Measurements from ENCODE around the gene CGB5.
"Not testable (repeated sequence)": the region's sequence is repeated elsewhere in the genome, so short reads cannot be mapped to it uniquely, and the experiment has no call there.

Gene CGB5

DNA sequence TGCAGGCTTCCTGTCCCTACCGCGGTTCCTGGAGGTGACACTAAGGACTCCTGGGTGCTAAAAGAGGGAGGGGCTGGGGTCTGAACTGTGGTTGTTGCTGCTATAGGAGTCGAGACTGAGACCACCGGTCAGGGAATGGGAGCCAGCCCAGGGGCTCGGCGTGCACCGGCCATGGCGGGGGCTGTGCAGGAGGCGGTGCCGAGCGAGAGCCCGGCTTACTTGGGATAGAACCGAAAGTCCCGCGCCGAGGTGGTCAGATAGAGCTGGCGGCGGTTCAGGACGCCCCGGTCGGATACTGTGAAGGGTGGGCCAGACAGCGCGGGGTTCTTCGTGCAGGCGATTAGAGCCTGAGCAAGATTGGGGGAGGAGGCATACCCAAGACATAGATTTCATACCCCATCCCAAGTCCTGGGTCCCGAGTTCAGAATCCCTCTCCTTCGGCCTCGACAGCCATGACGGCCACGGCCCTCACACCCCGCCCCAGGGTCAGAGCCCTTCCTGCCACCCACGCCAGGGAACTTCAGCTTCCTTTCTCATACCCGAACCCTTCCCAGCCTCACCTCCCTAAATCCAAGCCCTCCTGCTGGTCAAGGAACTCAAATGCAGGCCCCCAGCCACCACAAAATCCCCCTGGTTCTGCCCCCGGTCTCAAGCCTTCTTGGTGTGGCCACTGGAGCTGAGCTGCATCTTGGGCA lies 13.4 kb downstream of the CGB5 start:
- not testable (repeated sequence) for DNase-seq (ENCODE audit: low read depth, low spot score)

DNA sequence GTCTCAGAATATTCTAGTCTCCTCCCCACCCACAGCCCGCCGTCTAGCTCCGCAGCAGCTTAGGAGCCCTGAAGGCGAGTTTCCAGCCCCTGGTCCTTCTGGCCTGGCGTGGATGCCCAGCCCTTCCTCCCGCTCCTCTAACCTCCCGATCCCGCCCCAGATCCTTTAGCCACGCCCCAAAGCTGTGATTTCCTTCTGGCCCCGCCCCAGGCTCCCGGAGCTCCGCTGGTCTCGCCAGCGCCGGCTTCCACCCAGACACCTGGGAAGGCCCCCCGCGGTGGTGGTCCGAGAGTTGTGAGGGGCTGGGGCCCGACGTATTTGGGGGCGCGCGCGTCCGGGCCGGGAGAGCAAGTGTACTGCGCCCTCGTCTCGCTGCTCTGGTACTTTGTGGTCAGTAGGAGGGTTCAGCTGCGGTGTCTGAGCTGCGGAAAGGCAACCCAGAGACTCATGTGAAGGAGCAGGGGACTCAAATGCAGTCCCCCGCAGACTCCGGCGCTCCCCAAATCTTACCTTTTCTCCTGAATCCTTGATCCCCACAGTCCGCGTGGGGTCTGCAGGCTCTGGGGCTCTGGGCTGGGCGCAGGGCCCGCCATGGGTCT lies 14.1 kb downstream of the CGB5 start, which contains the start of gene CGB7:
TSS of gene CGB7 (minus strand) at position 114 of the 599 bp plus-strand sequence. CDS start 2,374 bp downstream, outside the sequence.
- DNase-seq (ENCODE audit: low read depth, low spot score) = no peak

DNA sequence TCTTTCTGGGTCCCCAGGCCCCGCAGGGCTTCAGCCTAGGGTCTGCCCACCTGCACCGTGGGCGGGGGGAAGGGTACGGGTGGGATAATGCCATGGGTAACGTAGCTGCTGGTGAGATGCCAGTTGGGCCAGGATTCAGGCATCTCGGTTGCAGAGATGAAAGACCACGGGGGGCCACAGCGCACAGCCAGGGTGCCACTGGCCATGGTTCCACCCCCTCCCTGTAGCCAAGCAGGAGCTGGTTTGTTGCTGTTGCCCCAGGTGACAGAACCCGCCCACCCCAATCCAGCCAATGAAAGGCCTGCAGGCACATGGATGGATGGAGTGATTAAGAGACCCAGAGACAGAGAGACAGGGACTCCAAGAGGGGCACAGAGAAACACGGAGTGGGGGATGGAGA lies 14.9 kb downstream of the CGB5 start:
- DNase-seq (ENCODE audit: low read depth, low spot score) = no peak

DNA sequence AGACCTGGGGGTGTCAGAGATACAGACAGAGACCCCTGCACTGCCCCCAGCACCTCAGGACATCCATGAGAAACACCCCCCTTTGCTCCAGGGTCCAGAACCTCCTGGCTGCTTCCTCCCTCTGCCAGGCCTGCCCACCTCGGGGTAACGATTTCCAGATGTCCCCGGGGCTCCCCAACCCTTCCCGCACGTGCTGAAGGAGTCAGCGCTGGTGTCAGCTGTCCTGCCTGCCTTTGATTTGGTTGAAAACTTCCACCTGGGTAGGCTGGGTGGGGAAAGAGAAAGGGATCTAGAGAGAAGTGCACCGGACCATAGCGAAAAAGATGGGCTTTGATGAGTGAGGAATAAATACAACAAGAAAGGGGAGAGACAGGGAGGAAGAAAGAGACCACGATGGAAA lies 15.4 kb downstream of the CGB5 start:
- DNase-seq (ENCODE audit: low read depth, low spot score) = no peak

DNA sequence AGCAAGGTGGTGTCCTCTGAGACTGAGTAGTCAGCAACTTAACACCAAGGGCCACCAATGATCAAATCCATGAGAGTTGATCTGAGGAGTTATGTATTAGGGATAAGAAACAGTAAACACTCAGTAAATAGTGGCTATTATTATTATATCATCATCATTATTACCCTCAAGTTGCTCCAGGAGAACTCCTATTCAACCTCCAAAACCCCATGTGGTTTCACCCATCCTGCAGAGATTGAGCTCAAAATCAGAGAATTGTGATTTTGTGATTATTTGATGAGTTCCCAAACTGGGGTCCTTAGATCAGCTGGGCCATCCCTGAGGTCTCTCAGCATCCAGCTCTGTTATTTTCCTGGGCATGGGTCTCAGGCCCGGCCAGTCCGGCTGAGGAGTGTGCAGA lies 17.4 kb downstream of the CGB5 start:
- DNase-seq (ENCODE audit: low read depth, low spot score) = no peak

DNA sequence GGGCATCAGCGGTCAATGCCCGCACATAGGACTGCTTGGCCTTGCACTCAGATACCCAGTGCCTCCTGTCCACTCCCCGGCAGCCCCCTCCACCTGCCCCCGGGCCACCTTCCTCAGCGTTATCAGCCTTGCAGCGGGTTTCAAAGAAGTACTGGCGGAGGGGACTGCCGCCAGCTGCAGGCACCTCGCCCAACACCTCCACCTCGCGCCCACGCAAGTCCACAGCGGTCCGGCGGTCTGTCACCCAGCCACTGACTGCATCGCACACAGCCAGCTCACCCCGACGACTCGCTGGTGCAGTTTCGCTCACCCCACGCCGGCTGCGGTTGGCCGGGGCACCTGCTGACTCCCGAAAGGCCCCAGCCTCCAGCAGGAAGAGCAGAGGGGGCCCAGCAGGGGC lies 17.8 kb downstream of the CGB5 start:
- DNase-seq (ENCODE audit: low read depth, low spot score) = no peak

DNA sequence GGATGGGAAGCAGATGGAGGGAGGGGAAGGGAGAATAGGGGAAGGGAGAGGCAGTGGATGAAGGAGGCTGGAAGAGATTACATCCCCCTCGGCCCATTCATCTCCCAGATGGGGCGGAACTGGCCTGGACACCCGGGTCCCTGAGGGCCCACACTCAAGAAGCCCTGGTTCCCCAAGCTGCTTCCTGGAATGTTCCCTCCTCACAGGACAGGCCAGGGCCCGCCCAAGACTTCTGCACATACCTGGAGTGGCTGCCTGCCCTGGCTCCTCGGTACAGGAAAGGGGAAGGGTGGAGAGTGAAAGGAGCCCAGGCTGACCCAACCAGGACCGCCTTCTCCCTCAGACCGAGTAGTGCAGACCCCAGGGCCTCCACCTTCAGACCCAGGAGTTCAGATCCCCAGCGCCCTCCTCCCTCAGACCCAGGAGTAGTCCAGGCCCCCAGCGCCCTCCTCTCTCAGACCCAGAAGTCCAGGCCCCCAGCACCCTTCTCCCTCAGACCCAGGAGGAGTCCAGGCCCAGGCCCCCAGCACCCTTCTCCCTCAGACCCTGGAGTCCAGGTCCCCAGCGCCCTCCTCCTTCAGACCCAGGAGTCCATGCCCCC lies 20.5 kb downstream of the CGB5 start:
- no peak for DNase-seq (ENCODE audit: low read depth, low spot score)

DNA sequence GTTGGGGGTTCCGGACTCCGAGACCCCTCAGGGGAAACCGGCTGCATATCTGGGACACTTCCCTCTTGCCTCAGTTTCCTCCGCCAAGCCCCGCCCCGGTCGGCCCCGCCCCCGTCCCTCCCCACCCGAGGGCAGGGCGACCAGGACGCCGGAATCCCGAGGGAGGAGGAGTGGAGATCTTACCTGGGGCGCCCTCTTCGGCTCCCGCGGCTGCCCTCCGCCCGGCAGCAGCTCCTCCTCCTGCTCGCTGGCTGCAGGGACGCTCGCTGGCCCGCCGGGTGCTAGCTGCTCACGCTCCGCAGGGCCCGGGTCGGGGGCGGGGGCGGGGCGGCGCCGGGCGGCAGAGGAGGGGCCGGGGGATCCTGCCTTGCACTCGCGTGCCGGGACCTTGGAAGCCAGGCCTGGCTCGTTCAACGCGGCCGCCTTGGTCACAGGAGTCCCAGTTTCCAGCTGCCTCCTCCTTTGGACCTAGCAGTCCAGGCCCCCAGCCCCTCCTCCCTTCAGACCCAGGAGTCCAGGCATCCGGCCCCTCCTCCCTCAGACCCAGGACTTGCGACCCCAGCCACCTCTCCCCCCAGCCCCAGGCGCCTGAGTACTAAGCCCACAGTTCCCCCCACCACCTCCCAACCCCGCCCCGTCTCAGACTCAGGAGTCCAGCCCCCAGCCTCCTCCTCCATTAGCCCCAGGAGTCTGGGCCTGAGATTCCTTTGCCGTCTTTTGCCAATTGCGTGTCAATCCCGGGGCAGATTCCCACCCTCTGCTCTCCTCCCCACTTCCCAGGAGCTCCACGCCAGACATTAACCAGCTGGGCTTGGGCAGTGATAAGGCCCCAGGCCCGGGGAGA lies 21.3 kb downstream of the CGB5 start, which contains the start of gene NTF4:
TSS of gene NTF4 (minus strand) at position 51 of the 844 bp plus-strand sequence. CDS start 2,821 bp downstream, outside the sequence.
- DNase-seq (ENCODE audit: low read depth, low spot score) = no peak

DNA sequence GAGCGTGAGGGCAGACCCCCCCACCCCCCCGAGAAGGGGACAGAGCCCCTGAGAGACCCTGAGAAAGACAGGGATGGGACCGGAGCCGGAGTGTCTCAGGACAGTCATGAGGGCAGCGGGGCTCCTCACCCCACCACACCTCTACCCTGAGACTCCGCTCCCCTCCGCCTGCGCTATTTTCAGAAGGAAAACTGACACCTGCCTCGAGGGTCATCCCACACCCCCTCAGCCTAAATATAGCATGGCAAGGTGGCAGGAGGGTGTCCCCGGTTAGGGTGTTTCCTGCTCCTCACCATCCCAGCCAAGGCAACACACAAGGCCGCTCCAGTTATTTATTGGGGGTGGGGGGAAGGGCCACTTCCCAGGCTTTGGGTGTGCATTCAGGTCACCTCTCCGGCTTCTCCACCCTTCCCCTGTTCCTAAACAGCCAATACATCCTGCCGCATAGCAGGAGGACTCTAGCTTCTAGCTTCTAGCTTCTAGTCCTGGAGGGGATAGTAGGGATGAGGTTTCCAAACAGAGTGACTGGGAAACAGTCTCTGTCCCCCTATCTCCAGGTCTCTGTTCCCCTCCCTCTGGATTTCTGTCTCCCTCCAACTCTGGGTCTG lies 22.4 kb downstream of the CGB5 start:
- no peak for DNase-seq (ENCODE audit: low read depth, low spot score)

DNA sequence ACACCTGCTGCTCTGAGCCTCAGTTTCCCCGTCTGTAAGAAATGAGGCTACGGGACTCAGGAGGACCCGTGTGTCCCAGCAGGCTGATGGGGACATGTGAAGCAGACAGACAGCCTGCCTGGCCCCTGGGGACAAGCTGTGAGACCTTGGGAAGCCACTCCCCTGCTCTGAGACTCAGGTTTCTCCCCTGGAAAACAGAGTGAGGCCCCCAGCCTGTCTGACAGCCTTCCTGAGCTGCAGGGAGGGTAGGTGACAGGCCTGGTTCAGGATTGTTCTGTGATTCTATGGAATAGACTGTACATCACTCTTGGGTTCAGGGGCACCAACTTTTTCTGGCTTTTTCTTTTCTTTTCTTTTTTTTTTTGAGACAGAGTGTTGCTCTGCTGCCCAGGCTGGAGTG lies 23.9 kb downstream of the CGB5 start:
- no peak for DNase-seq (ENCODE audit: low read depth, low spot score)

DNA sequence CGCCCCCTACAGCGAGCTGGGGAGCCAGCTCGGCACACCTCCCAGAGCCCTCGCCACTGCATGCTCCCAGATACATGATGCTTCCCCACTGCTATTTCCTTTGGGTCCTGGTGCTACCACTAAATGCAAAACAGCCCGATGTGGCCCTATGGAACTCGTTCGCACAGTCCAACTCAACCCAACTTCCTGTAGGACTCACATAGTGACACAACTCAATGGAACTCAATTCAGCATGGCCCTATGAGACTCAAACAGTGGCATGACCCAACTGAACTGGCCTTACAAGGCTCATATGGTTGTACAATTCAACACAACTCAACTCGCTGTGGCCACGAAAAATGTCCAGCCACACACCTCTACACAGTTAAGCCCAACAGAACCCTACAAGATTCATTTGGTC lies 25.4 kb downstream of the CGB5 start:
- no peak for DNase-seq (ENCODE audit: low read depth, low spot score)

DNA sequence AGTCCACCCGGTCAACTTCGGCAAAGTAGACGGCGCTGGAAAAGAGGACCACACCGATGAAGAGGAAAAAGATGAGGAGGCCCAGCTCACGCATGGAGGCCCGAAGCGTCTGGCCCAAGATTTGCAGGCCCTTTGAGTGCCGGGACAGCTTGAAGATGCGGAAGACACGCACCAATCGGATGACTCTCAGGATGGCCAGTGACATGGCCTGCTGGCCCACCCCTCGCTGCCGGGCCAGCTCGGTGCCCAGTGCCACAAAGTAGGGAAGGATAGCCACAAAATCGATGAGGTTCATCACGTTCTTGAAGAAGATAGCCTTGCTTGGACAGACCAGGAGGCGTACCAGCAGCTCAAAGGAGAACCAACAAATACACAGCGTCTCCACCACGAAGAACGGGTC lies 26.8 kb downstream of the CGB5 start:
- DNase-seq (ENCODE audit: low read depth, low spot score) = no peak

DNA sequence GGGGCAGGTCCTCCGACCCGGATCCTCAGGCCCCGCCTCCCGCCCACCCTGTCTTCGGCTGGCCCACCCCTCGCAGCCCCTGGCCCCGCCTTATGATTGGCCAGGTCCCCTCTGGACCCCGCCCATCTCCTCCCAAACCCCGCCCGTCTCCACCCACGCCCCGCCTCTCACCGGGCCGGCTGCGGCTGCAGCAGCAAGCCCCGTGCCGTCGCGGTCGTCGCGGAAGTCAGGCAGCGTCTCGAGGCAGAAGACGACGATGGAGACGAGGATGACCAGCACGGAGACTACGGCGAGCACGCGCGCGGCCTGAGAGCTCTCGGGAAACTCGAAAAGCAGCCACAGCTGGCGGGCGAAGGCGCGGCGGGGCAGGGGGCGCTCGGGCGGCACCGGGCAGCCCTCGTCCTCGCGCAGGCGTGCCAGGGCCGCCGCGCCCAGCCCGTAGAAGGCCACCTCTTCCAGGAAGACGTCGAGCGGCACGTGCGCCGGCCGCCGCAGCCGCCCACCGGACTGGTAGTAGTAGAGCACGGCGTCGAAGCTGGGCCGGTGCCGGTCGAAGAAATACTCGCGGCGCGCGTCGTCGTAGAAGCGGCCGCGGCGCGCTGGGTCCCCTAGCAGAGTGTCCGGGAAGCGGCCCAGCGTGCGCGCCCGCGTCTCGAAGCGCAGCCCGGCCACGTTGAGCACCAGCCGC lies 28.4 kb downstream of the CGB5 start:
- DNase-seq (ENCODE audit: low read depth, low spot score) = no peak

DNA sequence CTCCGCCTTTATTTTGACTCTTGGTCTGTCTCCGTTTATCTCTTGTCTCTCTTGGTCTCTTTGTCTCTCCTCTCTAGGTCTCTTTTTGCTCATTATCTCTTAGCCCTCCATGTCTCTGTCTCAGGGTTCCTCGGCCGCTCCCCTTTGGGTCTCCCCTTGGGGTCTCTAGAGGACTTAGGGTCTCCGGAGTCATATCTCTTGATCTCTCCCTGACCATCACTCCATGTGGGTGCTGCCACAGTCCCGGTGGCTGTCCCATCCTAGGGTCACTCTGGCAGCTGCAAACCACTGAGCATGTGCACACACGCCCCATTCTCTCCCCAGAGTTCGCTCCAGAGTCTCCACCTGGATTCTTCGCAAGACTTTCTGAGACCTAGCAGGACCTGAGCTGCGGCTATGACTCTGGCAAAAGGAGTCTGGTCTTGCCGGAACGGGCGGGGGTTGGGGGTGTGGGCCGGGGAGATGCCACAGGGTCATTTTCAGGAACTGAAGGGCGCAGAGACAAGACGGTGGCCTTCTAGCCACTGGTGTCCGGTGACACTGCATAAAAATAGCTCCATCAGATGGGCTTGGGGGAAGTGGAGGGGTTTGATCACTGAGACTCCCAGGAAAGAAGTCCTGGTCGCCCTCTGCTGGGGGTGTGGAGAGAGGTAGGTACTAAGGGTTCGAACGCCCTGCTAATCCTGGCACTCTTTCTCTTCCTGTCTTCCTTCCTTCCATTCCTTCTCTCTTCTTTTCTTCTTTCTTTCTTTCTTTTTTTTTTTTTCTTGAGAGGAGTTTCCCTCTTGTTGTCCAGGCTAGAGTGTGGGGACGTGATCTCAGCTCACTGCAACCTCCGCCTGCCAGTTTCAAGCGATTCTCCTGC lies 30.1 kb downstream of the CGB5 start:
- no peak for DNase-seq (ENCODE audit: low read depth, low spot score)

DNA sequence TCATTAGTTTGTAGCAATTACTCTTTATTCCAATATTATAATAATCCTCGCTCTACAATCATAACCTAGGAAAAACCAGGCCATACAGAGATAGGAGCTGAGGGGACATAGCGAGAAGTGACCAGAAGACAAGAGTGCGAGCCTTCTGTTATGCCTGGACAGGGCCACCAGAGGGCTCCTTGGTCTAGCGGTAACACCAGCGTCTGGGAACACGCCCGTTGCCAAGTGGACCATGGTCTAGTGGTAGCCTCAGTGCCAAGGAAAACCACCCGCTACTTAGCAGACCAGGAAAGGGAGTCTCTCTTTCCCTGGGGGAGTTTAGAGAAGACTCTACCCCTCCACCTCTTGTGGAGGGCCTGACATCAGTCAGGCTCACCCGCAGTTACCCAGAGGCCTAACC lies 31.2 kb downstream of the CGB5 start:
- DNase-seq (ENCODE audit: low read depth, low spot score) = not testable (repeated sequence)

DNA sequence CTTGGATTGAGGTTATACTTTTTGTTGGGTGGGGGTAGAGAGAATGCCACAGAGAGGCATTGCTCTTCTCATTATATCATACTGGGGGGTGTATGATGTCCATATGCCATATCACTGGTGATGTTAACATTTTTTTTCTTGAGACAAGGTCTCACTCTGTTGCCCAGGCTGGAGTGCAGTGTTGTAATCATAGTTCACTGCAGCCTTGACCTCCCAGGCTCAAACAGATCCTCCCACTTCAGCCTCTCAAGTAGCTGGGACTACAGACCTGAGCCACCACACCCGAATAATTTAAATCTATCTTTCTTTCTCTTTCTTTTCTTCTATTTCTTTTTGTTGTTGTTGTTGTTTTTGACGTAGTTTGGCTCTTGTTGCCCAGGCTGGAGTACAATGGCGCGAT lies 36.7 kb downstream of the CGB5 start:
- no peak for DNase-seq (ENCODE audit: low read depth, low spot score)

DNA sequence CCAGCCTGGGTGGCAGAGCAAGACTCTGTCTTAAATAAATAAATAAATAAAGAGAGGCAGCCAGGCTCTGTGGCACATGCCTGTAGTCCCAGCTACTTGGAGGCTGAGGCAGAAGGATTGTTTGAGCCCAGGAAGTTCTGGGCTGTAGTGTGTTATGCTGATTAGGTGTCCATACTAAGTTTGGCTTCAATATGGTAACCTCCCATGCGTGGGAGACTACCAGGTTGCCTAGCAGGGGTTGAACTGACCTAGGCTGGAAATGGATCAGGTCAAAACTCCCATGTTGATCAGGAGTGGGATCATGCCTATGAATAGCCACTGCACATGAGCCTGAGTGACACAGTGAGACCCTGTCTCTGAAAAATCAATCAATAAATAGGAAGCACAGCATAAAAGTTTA lies 37.6 kb downstream of the CGB5 start:
- no peak for DNase-seq (ENCODE audit: low read depth, low spot score)

DNA sequence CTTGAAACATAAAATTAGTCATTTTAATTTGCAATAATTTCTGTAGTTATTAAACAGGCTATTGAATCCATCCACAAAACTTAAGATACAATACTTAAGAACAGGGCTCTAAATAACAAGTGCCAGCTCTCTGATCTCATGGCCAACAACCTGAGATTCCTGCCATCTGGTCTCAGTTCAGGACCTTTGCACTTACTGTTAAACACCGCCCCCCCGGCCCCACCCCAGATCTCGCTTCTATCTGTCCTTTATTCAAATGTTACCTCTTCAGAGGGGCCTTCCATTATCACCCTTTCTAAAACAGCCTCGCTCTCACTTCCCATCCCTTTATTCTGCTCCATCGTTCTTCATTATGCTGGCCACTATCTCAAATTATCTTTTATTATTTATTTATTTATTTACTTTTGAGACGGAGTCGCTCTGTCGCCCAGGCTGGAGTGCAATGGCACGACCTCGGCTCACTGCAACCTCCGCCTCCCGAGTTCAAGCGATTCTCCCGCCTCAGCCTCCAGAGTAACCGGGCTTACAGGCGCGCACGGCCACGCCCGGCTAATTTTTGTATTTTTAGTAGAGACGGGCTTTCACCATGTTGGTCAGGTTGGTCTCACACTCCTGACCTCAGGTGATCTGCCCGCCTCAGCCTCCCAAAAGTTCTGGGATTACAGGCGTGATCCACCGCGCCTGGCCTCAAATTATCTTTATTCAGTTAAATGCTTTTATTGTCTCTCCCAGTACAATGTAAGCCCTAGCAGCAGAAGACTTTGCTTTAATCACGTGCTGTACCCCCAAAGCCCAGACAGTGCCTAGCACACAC lies 40.8 kb downstream of the CGB5 start:
- no peak for DNase-seq (ENCODE audit: low read depth, low spot score)
